GM21423 (cell line): ENCODE measurements around the gene DDX20.

Experiments used
- ATAC-seq: cut with Tn5 transposase; IDR thresholded peaks from one replicate; pipeline ENCODE4 v1.9.1; 2021; ENCODE audit warnings: mild to moderate bottlenecking, moderate library complexity; ENCODE audit not compliant: unreplicated experiment

The DDX20 gene

GRCh38 chr1:111746614-111746999 is 9.1 kb upstream of the DDX20 start:
- ATAC-seq, result no peak

- ATAC-seq, result no peak
These were observed 8.4 kb upstream of the DDX20 start for GRCh38 chr1:111747282-111747734.

- no peak for ATAC-seq
These were observed 7.8 kb upstream of the DDX20 start for GRCh38 chr1:111747947-111748346.

GRCh38 chr1:111749628-111750027 is 6.1 kb upstream of the DDX20 start:
- no peak for ATAC-seq

GRCh38 chr1:111750856-111751255 is 4.8 kb upstream of the DDX20 start:
- no peak for ATAC-seq

- ATAC-seq, result no peak
These were observed 3.7 kb upstream of the DDX20 start for GRCh38 chr1:111751906-111752575.

- peak; percentile 5 for ATAC-seq
These were observed 744 bp upstream of the DDX20 start for GRCh38 chr1:111754984-111755330.

GRCh38 chr1:111756124-111756513 is 418 bp downstream of the DDX20 start:
- ATAC-seq, result peak; percentile 5

GRCh38 chr1:111758373-111758772 is 2.7 kb downstream of the DDX20 start:
- ATAC-seq, result no peak

GRCh38 chr1:111761717-111762116 is 6.0 kb downstream of the DDX20 start:
- ATAC-seq, result no peak

- no peak for ATAC-seq
These were observed 6.6 kb downstream of the DDX20 start for GRCh38 chr1:111762332-111762731.

GRCh38 chr1:111768023-111768422 is 12.3 kb downstream of the DDX20 start:
- ATAC-seq, result no peak

- no peak for ATAC-seq
These were observed 12.9 kb downstream of the DDX20 start for GRCh38 chr1:111768625-111769024.

- ATAC-seq, result no peak
These were observed 13.9 kb downstream of the DDX20 start for GRCh38 chr1:111769517-111770146.

GRCh38 chr1:111770916-111771315 is 15.2 kb downstream of the DDX20 start:
- no peak for ATAC-seq

GRCh38 chr1:111775966-111776365 is 20.3 kb downstream of the DDX20 start:
- no peak for ATAC-seq

GRCh38 chr1:111776391-111776790 is 20.7 kb downstream of the DDX20 start:
- ATAC-seq, result no peak

- no peak for ATAC-seq
These were observed 21.2 kb downstream of the DDX20 start for GRCh38 chr1:111776861-111777260.

GRCh38 chr1:111777301-111777700 is 21.6 kb downstream of the DDX20 start:
- ATAC-seq, result no peak

GRCh38 chr1:111778066-111778465 is 22.4 kb downstream of the DDX20 start:
- no peak for ATAC-seq

GRCh38 chr1:111778541-111779051 is 22.9 kb downstream of the DDX20 start:
- no peak for ATAC-seq

GRCh38 chr1:111779546-111779945 is 23.8 kb downstream of the DDX20 start:
- ATAC-seq, result no peak
